Spleen (tissue), 7 donors: ENCODE results near the gene RBP2.

ENCODE experiments used
- POLR2A ChIP-seq, 3 donors: fragments of 450-650 bp; IDR thresholded peaks; one replicate each; pipeline ENCODE4 v1.5.1; 2017; ENCODE audit warnings: antibody characterized with exemption in 3 of 3, mild to moderate bottlenecking in 1 of 3
- POLR2AphosphoS5 ChIP-seq, 3 donors: sonication (generic); formaldehyde crosslinking; IDR thresholded peaks; one replicate each; pipeline ENCODE4 v1.5.1; 2017; ENCODE audit warnings: antibody characterized with exemption in 3 of 3
- TF ChIP-seq, protein P1 (sequence below), 11 experiments: fragments of 200-600 bp in 7 of 11; fragments of 450-650 bp in 4 of 11; sonication (generic) in 4 of 11; IDR thresholded peaks in 8 of 11; conservative IDR thresholded peaks in 3 of 11; 1 replicate in 7 of 11; 2 replicates in 4 of 11; pipeline versions ENCODE4 v1.4.0 to v1.8.0; 2016 to 2021; ENCODE audit warnings: antibody characterized with exemption in 11 of 11, inconsistent platforms in 4 of 11, mild to moderate bottlenecking in 1 of 11
- donor health status: DM: no; HTN: no; CAD: no; lungs with moderate emphysema.
- donor health status: DM: no; HTN: no; CAD: no.
- donor health status: DM: no; HTN: no; CAD: no.

GRCh38 chr3:139470199-139470598 is 6.1 kb downstream of the RBP2 start:
- TF ChIP-seq POLR2A (IDR thresholded peaks at IDR 0.05), result no peak
- TF ChIP-seq, protein P1, sequence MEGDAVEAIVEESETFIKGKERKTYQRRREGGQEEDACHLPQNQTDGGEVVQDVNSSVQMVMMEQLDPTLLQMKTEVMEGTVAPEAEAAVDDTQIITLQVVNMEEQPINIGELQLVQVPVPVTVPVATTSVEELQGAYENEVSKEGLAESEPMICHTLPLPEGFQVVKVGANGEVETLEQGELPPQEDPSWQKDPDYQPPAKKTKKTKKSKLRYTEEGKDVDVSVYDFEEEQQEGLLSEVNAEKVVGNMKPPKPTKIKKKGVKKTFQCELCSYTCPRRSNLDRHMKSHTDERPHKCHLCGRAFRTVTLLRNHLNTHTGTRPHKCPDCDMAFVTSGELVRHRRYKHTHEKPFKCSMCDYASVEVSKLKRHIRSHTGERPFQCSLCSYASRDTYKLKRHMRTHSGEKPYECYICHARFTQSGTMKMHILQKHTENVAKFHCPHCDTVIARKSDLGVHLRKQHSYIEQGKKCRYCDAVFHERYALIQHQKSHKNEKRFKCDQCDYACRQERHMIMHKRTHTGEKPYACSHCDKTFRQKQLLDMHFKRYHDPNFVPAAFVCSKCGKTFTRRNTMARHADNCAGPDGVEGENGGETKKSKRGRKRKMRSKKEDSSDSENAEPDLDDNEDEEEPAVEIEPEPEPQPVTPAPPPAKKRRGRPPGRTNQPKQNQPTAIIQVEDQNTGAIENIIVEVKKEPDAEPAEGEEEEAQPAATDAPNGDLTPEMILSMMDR (IDR thresholded peaks at IDR 0.05 in 8 of 11, conservative IDR thresholded peaks at IDR 0.05 in 3 of 11), result no peak
- TF ChIP-seq POLR2AphosphoS5 (IDR thresholded peaks at IDR 0.05), result no peak
